GM15510 (cell line): ENCODE measurements around the gene NDUFB1.
A peak's percentile ranks its signal among the peaks of the same experiment; 100 is the strongest.

ENCODE experiments used
- POLR2A ChIP-seq: IDR thresholded peaks from 3 replicates; pipeline ENCODE4 v1.6.1; 2011; ENCODE audit warnings: borderline replicate concordance; ENCODE audit not compliant: insufficient read length; ENCODE audit errors: extremely low read depth

NDUFB1 gene

GRCh38 chr14:92106143-92106926 lies 15.2 kb downstream of the NDUFB1 start, which contains the start of gene ATXN3:
Gene ATXN3 (minus strand): TSS chr14:92106582. CDS start chr14:92106552, 30 bp downstream.
- peak; percentile 73 for TF ChIP-seq POLR2A

- no peak for TF ChIP-seq POLR2A
Observed at GRCh38 chr14:92105893-92106142, 15.7 kb downstream of the NDUFB1 start.

- no peak for TF ChIP-seq POLR2A
Observed at GRCh38 chr14:92105073-92105892, 16.2 kb downstream of the NDUFB1 start.

- TF ChIP-seq POLR2A, result no peak
Observed at GRCh38 chr14:92103363-92103989, 18.0 kb downstream of the NDUFB1 start.

GRCh38 chr14:92099802-92100201 lies 21.7 kb downstream of the NDUFB1 start:
- no peak for TF ChIP-seq POLR2A

GRCh38 chr14:92093320-92093719 lies 28.2 kb downstream of the NDUFB1 start:
- TF ChIP-seq POLR2A, result no peak

GRCh38 chr14:92088494-92088893 lies 33.0 kb downstream of the NDUFB1 start:
- no peak for TF ChIP-seq POLR2A

- no peak for TF ChIP-seq POLR2A
Observed at GRCh38 chr14:92074555-92074954, 47.0 kb downstream of the NDUFB1 start.
